ENCODE data around the gene UFSP1. TPM values are rescaled to one million over a fixed set of nuclear protein-coding genes. Genes with fewer than 3 reads are reported as not detected.
"Not testable (repeated sequence)": the region's sequence is repeated elsewhere in the genome, so short reads cannot be mapped to it uniquely, and the experiment has no call there.

UFSP1 gene
- polyA plus RNA-seq, 1 experiment, result 2.0 TPM

- no peak overlapping the region for H3K4me3 ChIP-seq (ENCODE audit: low read depth, low read length)
- no peak for TF ChIP-seq CTCF (IDR thresholded peaks at IDR 0.05; ENCODE audit: insufficient read depth, low read depth, low read length)
- H3K27me3 ChIP-seq (ENCODE audit: control insufficient read depth, insufficient read depth, low read length), result peaks cover 3% of the 10 kb centered on the region; the same call in 1 of the 2 replicates
- ChIA-PET POLR2A (no interaction called here), CTCF (no interaction called here)
- no peak for DNase-seq (ENCODE audit: low read depth)
- H3K36me3 ChIP-seq (ENCODE audit: control insufficient read depth, insufficient read depth, low read length), result no peaks in the 10 kb centered on the region
Observed at GRCh38 chr7:100921039-100921438, 31.5 kb upstream of the UFSP1 start.

DNA sequence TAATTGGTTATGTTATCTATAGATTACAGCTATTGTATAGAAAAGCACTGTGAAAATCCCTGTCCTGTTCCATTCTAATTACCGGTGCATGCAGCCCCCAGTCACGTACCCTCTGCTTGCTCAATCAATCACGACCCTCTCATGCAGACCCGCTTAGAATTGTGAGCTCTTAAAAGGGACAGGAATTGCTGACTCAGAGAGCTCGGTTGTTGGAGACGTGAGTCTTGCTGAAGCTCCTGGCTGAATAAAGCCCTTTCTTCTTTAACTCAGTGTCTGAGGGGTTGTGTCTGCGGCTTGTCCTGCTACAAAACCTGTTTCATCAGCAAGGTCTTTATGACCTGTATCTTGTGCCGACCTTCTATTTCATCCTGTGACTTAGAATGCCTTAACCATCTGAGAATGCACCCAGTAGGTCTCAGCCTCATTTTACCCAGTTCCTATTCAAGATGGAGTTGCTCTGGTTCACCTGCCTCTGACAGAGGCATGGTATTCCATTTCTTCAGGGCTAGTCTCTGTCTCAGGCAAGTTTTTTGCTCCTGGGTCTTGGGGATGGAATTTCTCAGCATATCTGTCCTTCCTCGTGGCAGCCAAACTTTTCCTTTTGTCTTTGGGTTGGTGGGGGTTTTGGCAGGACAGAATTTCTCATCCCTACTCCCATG is 30.4 kb upstream of the UFSP1 start:
- POLR2A ChIA-PET; H3K27me3 ChIP-seq (ENCODE audit: control insufficient read depth, insufficient read depth, low read length); H3K4me3 ChIP-seq (ENCODE audit: low read depth, low read length); H3K36me3 ChIP-seq (ENCODE audit: control insufficient read depth, insufficient read depth, low read length); DNase-seq (ENCODE audit: low read depth): not testable (repeated sequence)
- CTCF ChIA-PET, result interaction anchor here (0.8 kb wide), 1 partner anchor 158 kb away, joined by 3 read pairs; no protein-coding TSS in a partner anchor

DNA sequence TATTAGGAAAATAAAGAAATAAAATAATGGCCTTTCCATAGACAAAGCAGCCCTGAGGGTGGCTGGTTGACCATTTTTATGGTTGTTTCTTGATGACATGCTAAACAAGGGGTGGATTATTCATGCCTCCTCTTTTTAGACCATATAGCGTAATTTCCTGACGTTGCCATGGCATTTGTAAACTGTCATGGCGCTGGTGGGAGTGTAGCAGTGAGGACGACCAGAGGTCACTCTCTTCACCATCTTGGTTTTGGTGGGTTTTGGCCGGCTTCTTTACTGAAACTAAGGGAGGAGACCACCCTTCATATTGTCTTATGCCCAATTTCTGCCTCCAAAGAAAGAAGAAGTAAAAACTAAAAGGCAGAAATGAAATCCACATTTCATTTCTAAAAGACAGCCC is 29.8 kb upstream of the UFSP1 start:
- POLR2A ChIA-PET; DNase-seq (ENCODE audit: low read depth); H3K4me3 ChIP-seq (ENCODE audit: low read depth, low read length); H3K27me3 ChIP-seq (ENCODE audit: control insufficient read depth, insufficient read depth, low read length); H3K36me3 ChIP-seq (ENCODE audit: control insufficient read depth, insufficient read depth, low read length): not testable (repeated sequence)
- CTCF ChIA-PET, result interaction anchor here (0.8 kb wide), 1 partner anchor 158 kb away, joined by 3 read pairs; no protein-coding TSS in a partner anchor

- no peak for DNase-seq (ENCODE audit: low read depth)
- CTCF ChIA-PET, result no interaction called here
Observed at GRCh38 chr7:100914879-100915447, 25.4 kb upstream of the UFSP1 start.

GRCh38 chr7:100914208-100914878 is 24.8 kb upstream of the UFSP1 start:
- TF ChIP-seq CTCF (IDR thresholded peaks at IDR 0.05; ENCODE audit: insufficient read depth, low read depth, low read length), result no peak
- CTCF ChIA-PET, result no interaction called here
- Histone ChIP-seq H3K27me3 (ENCODE audit: control insufficient read depth, insufficient read depth, low read length) (0 out of 2 replicates have a peak, but pooled peaks cover 1% of the 10 kb centered on the region), H3K36me3 (ENCODE audit: control insufficient read depth, insufficient read depth, low read length) (no peaks in the 10 kb centered on the region), H3K4me3 (ENCODE audit: low read depth, low read length) (no peak overlapping the region)
- DNase-seq (ENCODE audit: low read depth), result no peak
- POLR2A ChIA-PET, result no interaction called here

More at GRCh38 chr7:100914879-100915447, 25.4 kb upstream of the UFSP1 start:
- H3K4me3 ChIP-seq (ENCODE audit: low read depth, low read length), result no peak overlapping the region
- no peaks in the 10 kb centered on the region for H3K36me3 ChIP-seq (ENCODE audit: control insufficient read depth, insufficient read depth, low read length)
- POLR2A ChIA-PET, result no interaction called here
- 0 out of 2 replicates have a peak, but pooled peaks cover 1% of the 10 kb centered on the region for H3K27me3 ChIP-seq (ENCODE audit: control insufficient read depth, insufficient read depth, low read length)
- TF ChIP-seq CTCF (IDR thresholded peaks at IDR 0.05; ENCODE audit: insufficient read depth, low read depth, low read length), result no peak

- ChIA-PET CTCF (no interaction called here), POLR2A (no interaction called here)
- DNase-seq (ENCODE audit: low read depth), result no peak
- Histone ChIP-seq H3K4me3 (ENCODE audit: low read depth, low read length) (no peak overlapping the region), H3K27me3 (ENCODE audit: control insufficient read depth, insufficient read depth, low read length) (no peaks in the 10 kb centered on the region), H3K36me3 (ENCODE audit: control insufficient read depth, insufficient read depth, low read length) (no peaks in the 10 kb centered on the region)
- no peak for TF ChIP-seq CTCF (IDR thresholded peaks at IDR 0.05; ENCODE audit: insufficient read depth, low read depth, low read length)
Observed at GRCh38 chr7:100911484-100911883, 22.0 kb upstream of the UFSP1 start.

DNA sequence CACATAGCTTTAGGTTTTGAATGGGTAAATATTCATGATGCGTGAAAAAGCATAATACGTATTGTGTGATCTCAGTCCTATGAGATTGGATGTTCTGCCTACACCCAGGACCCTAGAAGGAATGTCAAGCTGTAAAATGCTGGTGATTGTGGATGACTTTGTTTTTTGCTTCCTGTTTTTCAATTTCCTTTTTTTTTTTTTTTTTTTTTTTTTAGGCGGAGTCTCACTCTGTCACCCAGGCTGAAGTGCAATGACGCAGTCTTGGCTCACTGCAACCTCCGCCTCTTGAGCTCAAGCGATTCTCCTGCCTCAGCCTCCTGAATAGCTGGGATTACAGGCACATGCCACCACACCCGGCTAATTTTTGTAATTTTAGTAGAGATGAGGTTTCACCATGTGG is 20.9 kb upstream of the UFSP1 start:
- H3K27me3 ChIP-seq (ENCODE audit: control insufficient read depth, insufficient read depth, low read length); H3K4me3 ChIP-seq (ENCODE audit: low read depth, low read length); DNase-seq (ENCODE audit: low read depth); POLR2A ChIA-PET; H3K36me3 ChIP-seq (ENCODE audit: control insufficient read depth, insufficient read depth, low read length): not testable (repeated sequence)
- CTCF ChIA-PET, result interaction anchor here (0.6 to 1.0 kb wide), 3 partner anchors 12 to 1064 kb away, joined by 3 read pairs; no protein-coding TSS in a partner anchor
